Camera-type eye (tissue), 1 donor: ENCODE results near the gene NEDD4L. TPM values are rescaled to one million over a fixed set of nuclear protein-coding genes. Genes with fewer than 3 reads are reported as not detected.

Source experiments
- total RNA-seq: library from RNA; depleted of rRNA; stranded (reverse); fragments of >200 nt; gene quantifications from one replicate; pipeline ENCODE4 v1.2.3, GENCODE V29; 2014

NEDD4L gene
- total RNA-seq = 197 TPM

GRCh38 chr18:58043491-58044369 lies at the start of gene NEDD4L:
Gene NEDD4L (plus strand): TSS chr18:58044226. CDS start chr18:58044661, 435 bp downstream.

Other genes starting within 250 kb of the NEDD4L start
- gene ATP8B1, start 240.9 kb upstream of the NEDD4L start, total RNA-seq = 12.3 TPM